NCI-H1105 treated with DMSO at 0.1 percent for 48 hours (cell line): ENCODE measurements around the gene APC.
"Not testable (repeated sequence)": the region's sequence is repeated elsewhere in the genome, so short reads cannot be mapped to it uniquely, and the experiment has no call there.

Experiments used
- DNase-seq: peaks from one replicate; lab custom pipeline; 2025; lab: John Stamatoyannopoulos, UW

The APC gene

GRCh38 chr5:112857866-112858265, 120.2 kb downstream of the APC start:
- DNase-seq = no peak

GRCh38 chr5:112860571-112860928, 122.9 kb downstream of the APC start:
- DNase-seq = not testable (repeated sequence)

- DNase-seq = peak; percentile 83
Measured at GRCh38 chr5:112860929-112861637, 123.4 kb downstream of the APC start, which contains the start of gene SRP19. Gene SRP19, plus strand, starts transcription at chr5:112861287. Its CDS starts 90 bp downstream, at chr5:112861377.

- no peak for DNase-seq
Measured at GRCh38 chr5:112861638-112861985, 123.9 kb downstream of the APC start.

- no peak for DNase-seq
Measured at GRCh38 chr5:112862085-112862484, 124.4 kb downstream of the APC start.

GRCh38 chr5:112863549-112863948, 125.9 kb downstream of the APC start:
- no peak for DNase-seq

- DNase-seq = no peak
Measured at GRCh38 chr5:112865128-112865527, 127.4 kb downstream of the APC start.

GRCh38 chr5:112866739-112867138, 129.1 kb downstream of the APC start:
- DNase-seq = no peak

GRCh38 chr5:112867411-112867810, 129.7 kb downstream of the APC start:
- no peak for DNase-seq

GRCh38 chr5:112869948-112870347, 132.3 kb downstream of the APC start:
- no peak for DNase-seq

GRCh38 chr5:112870966-112871365, 133.3 kb downstream of the APC start:
- no peak for DNase-seq

GRCh38 chr5:112876362-112876761, 138.7 kb downstream of the APC start:
- no peak for DNase-seq

GRCh38 chr5:112878101-112878500, 140.4 kb downstream of the APC start:
- no peak for DNase-seq

- DNase-seq = no peak
Measured at GRCh38 chr5:112878760-112879159, 141.1 kb downstream of the APC start.

- no peak for DNase-seq
Measured at GRCh38 chr5:112880219-112880964, 142.7 kb downstream of the APC start.

GRCh38 chr5:112883192-112883591, 145.5 kb downstream of the APC start:
- no peak for DNase-seq

- DNase-seq = no peak
Measured at GRCh38 chr5:112885001-112885400, 147.3 kb downstream of the APC start.

- no peak for DNase-seq
Measured at GRCh38 chr5:112886975-112887374, 149.3 kb downstream of the APC start.

GRCh38 chr5:112892066-112892465, 154.4 kb downstream of the APC start:
- DNase-seq = not testable (repeated sequence)

GRCh38 chr5:112892776-112893175, 155.1 kb downstream of the APC start:
- no peak for DNase-seq

GRCh38 chr5:112895682-112896081, 158.0 kb downstream of the APC start:
- no peak for DNase-seq
